IMR-90 (cell line): ENCODE results near the gene SERP2. TPM values are rescaled to one million over a fixed set of nuclear protein-coding genes. Genes with fewer than 3 reads are reported as not detected.

ENCODE experiments used
- ATAC-seq: fragments of 200-7000 bp; cut with Tn5 transposase; 2 replicates; pipeline ENCODE4 v1.9.1; 2020; ENCODE audit warnings: low read depth, mild to moderate bottlenecking, moderate library complexity
- BruUV-seq: library from RNA; stranded (reverse); fragments of 400-500 nt; replicated peaks from 2 replicates; lab custom pipeline; 2021; lab: Mats Ljungman, UMichigan
- CTCF ChIA-PET: fragments of 300-600 bp; formaldehyde crosslinking; extraction: SDS; loops from one replicate; lab custom pipeline; 2021; ENCODE audit warnings: antibody characterized with exemption; lab: Yijun Ruan, JAX
- POLR2A ChIA-PET: fragments of 300-600 bp; sonication (Branson Sonifier 250); formaldehyde crosslinking; loops from one replicate; lab custom pipeline; 2022; ENCODE audit warnings: antibody characterized with exemption; ENCODE audit not compliant: unreplicated experiment; lab: Charles Lee
- DNase-seq: peaks from one replicate; pipeline ENCODE4 v3.0.0; 2013
- H2AFZ ChIP-seq: replicated peaks from 2 replicates; pipeline ENCODE3; 2013; ENCODE audit warnings: low read length, mild to moderate bottlenecking; ENCODE audit not compliant: poor library complexity
- H2AK5ac ChIP-seq: 2 replicates; pipeline ENCODE4 v1.6.1; 2013; ENCODE audit warnings: low read depth, low read length, inconsistent platforms
- H2AK9ac ChIP-seq: replicated peaks from 2 replicates; pipeline ENCODE3; 2013; ENCODE audit warnings: mild to moderate bottlenecking, low read depth, low read length, moderate library complexity; ENCODE audit not compliant: poor library complexity
- H2BK120ac ChIP-seq: 2 replicates; pipeline ENCODE4 v1.6.1; 2013; ENCODE audit warnings: low read depth, low read length, inconsistent platforms
- H2BK15ac ChIP-seq: 3 replicates; pipeline ENCODE4 v1.6.1; 2013; ENCODE audit warnings: low read depth, low read length, inconsistent platforms
- H2BK20ac ChIP-seq: 2 replicates; pipeline ENCODE4 v1.6.1; 2013; ENCODE audit warnings: low read depth, mild to moderate bottlenecking, inconsistent platforms, low read length, moderate library complexity
- H2BK5ac ChIP-seq: 2 replicates; pipeline ENCODE4 v1.6.1; 2013; ENCODE audit warnings: mild to moderate bottlenecking, low read depth, low read length, inconsistent platforms; ENCODE audit not compliant: poor library complexity, severe bottlenecking
- H3K14ac ChIP-seq: replicated peaks from 2 replicates; pipeline ENCODE4 v1.6.1; 2013; ENCODE audit warnings: low read depth, low read length, inconsistent platforms
- H3K18ac ChIP-seq: 2 replicates; pipeline ENCODE4 v1.6.1; 2013; ENCODE audit warnings: low read depth, low read length, control low read depth
- H3K23ac ChIP-seq: 2 replicates; pipeline ENCODE4 v1.6.1; 2013; ENCODE audit warnings: low read depth, low read length, inconsistent platforms
- H3K27ac ChIP-seq: 2 replicates; pipeline ENCODE4 v1.5.1; 2013; ENCODE audit warnings: mild to moderate bottlenecking, control low read depth, low read length; ENCODE audit not compliant: insufficient read depth
- H3K27me3 ChIP-seq: 2 replicates; pipeline ENCODE4 v1.6.1; 2013; ENCODE audit warnings: low read length; ENCODE audit not compliant: control insufficient read depth, insufficient read depth
- H3K36me3 ChIP-seq: 2 replicates; pipeline ENCODE4 v1.6.1; 2013; ENCODE audit warnings: low read length, mixed read lengths; ENCODE audit not compliant: control insufficient read depth, insufficient read depth
- H3K4ac ChIP-seq: 2 replicates; pipeline ENCODE4 v1.6.1; 2013; ENCODE audit warnings: low read depth, low read length, inconsistent platforms
- H3K4me1 ChIP-seq: 2 replicates; pipeline ENCODE4 v1.6.1; 2013; ENCODE audit warnings: low read length, mixed read lengths; ENCODE audit not compliant: control insufficient read depth, insufficient read depth
- H3K4me2 ChIP-seq: 2 replicates; pipeline ENCODE4 v1.6.1; 2013; ENCODE audit warnings: low read depth, mild to moderate bottlenecking, control low read depth, low read length, moderate library complexity
- H3K4me3 ChIP-seq: 2 replicates; pipeline ENCODE4 v1.5.1; 2013; ENCODE audit warnings: low read depth, mild to moderate bottlenecking, control low read depth, low read length, moderate library complexity; ENCODE audit not compliant: insufficient read depth
- H3K56ac ChIP-seq: 2 replicates; pipeline ENCODE4 v1.6.1; 2013; ENCODE audit warnings: low read length, inconsistent platforms; ENCODE audit not compliant: insufficient read depth; ENCODE audit errors: extremely low read depth
- H3K79me1 ChIP-seq, 2 experiments: 2 replicates each; pipeline ENCODE4 v1.6.1; 2013; ENCODE audit warnings: low read length in 2 of 2, inconsistent platforms in 1 of 2, low read depth in 1 of 2
- H3K9ac ChIP-seq: 2 replicates; pipeline ENCODE4 v1.6.1; 2013; ENCODE audit warnings: low read depth, low read length, control low read depth
- H3K9me1 ChIP-seq: 2 replicates; pipeline ENCODE4 v1.6.1; 2013; ENCODE audit warnings: low read length, inconsistent platforms; ENCODE audit not compliant: insufficient read depth
- H3K9me3 ChIP-seq: 2 replicates; pipeline ENCODE4 v1.6.1; 2013; ENCODE audit warnings: low read length; ENCODE audit not compliant: control insufficient read depth, insufficient read depth
- H4K20me1 ChIP-seq: 2 replicates; pipeline ENCODE4 v1.6.1; 2013; ENCODE audit warnings: low read length, inconsistent platforms; ENCODE audit not compliant: insufficient read depth
- H4K5ac ChIP-seq: 2 replicates; pipeline ENCODE4 v1.6.1; 2013; ENCODE audit warnings: mild to moderate bottlenecking, low read depth, low read length, control low read depth
- H4K8ac ChIP-seq, 2 experiments: 2 replicates each; pipeline ENCODE4 v1.6.1; 2013; ENCODE audit warnings: low read depth in 2 of 2, low read length in 2 of 2, control low read depth in 1 of 2, inconsistent platforms in 1 of 2
- H4K91ac ChIP-seq: 2 replicates; pipeline ENCODE4 v1.6.1; 2013; ENCODE audit warnings: low read depth, low read length, inconsistent platforms; ENCODE audit not compliant: insufficient read depth
- BHLHE40 ChIP-seq: fragments of 150-350 bp; IDR thresholded peaks from 2 replicates; pipeline ENCODE4 v1.6.1; 2016; ENCODE audit warnings: mild to moderate bottlenecking, low read depth, low read length
- CEBPB ChIP-seq: IDR thresholded peaks from 2 replicates; pipeline ENCODE4 v1.6.1; 2012; ENCODE audit warnings: low read depth, low read length, improper control_type of control experiment
- CHD1 ChIP-seq: IDR thresholded peaks from 2 replicates; pipeline ENCODE4 v1.6.1; 2012; ENCODE audit warnings: low read depth, low read length, improper control_type of control experiment
- FOS ChIP-seq: fragments of 150-350 bp; IDR thresholded peaks from 2 replicates; pipeline ENCODE4 v1.6.1; 2016; ENCODE audit warnings: low read depth, low read length
- MAFK ChIP-seq: IDR thresholded peaks from 2 replicates; pipeline ENCODE4 v1.6.1; 2012; ENCODE audit warnings: low read depth, low read length, improper control_type of control experiment
- MAZ ChIP-seq: IDR thresholded peaks from 2 replicates; pipeline ENCODE4 v1.6.1; 2012; ENCODE audit warnings: low read depth, mild to moderate bottlenecking, low read length, improper control_type of control experiment, moderate library complexity, borderline replicate concordance
- MXI1 ChIP-seq: IDR thresholded peaks from 2 replicates; pipeline ENCODE4 v1.6.1; 2012; ENCODE audit warnings: low read depth, mild to moderate bottlenecking, low read length, moderate library complexity, borderline replicate concordance
- POLR2A ChIP-seq: IDR thresholded peaks from 2 replicates; pipeline ENCODE4 v1.6.1; 2012; ENCODE audit warnings: mild to moderate bottlenecking, low read depth, low read length
- RAD21 ChIP-seq: IDR thresholded peaks from 2 replicates; pipeline ENCODE4 v1.6.1; 2012; ENCODE audit warnings: low read length, improper control_type of control experiment
- RCOR1 ChIP-seq: IDR thresholded peaks from 2 replicates; pipeline ENCODE4 v1.6.1; 2012; ENCODE audit warnings: mild to moderate bottlenecking, low read length, improper control_type of control experiment; ENCODE audit not compliant: insufficient replicate concordance
- RFX5 ChIP-seq: IDR thresholded peaks from 2 replicates; pipeline ENCODE4 v1.8.0; 2012; ENCODE audit warnings: low read depth, mild to moderate bottlenecking, low read length, moderate library complexity
- SMC3 ChIP-seq: fragments of 150-350 bp; IDR thresholded peaks from 2 replicates; pipeline ENCODE4 v1.6.1; 2016; ENCODE audit warnings: low read depth, mild to moderate bottlenecking, antibody characterized with exemption, low read length, moderate library complexity
- WGBS, 2 experiments: methylation state at CpG; one replicate each; pipeline versions ENCODE4 v1.1.5 to v1.1.7; 2013; ENCODE audit warnings: missing lambda C conversion rate in 2 of 2; ENCODE audit not compliant: insufficient read length in 1 of 2; ENCODE audit errors: extremely low coverage in 2 of 2; 5-methylcytosine and 5-hydroxymethylcytosine counted together
- dilution Hi-C: fragments of 300-500 bp; cut with HindIII; formaldehyde crosslinking; loops from one replicate; pipeline ENCODE4 v1.14.3; 2018; ENCODE audit warnings: low sequenced_read_pairs; ENCODE audit not compliant: unreplicated experiment
- in situ Hi-C: fragments of 300-500 bp; cut with MboI; formaldehyde crosslinking; loops from 3 replicates; pipeline ENCODE4 v1.14.3; 2019; ENCODE audit warnings: low sequenced_read_pairs, inconsistent platforms, mixed read lengths
- intact Hi-C: fragments of 100-400 bp; cut with micrococcal nuclease; formaldehyde crosslinking; loops from 2 replicates; pipeline ENCODE4 v1.10.0; 2022
- polyA plus RNA-seq, 3 experiments: library from polyadenylated mRNA; depleted of rRNA; stranded (reverse); fragments of >200 nt; gene quantifications; 2 replicates each; pipeline ENCODE4 v1.2.3, GENCODE V29; 2012; ENCODE audit warnings: low replicate concordance in 1 of 3
- total RNA-seq: library from RNA; depleted of rRNA; stranded (reverse); fragments of >200 nt; gene quantifications from 2 replicates; pipeline ENCODE4 v1.2.3, GENCODE V29; 2012
- TF ChIP-seq, protein P1 (sequence below): fragments of 150-350 bp; IDR thresholded peaks from 2 replicates; pipeline ENCODE4 v1.6.1; 2017; ENCODE audit warnings: mild to moderate bottlenecking, antibody characterized with exemption, low read length, low read depth
- TF ChIP-seq, protein P2 (sequence below): fragments of 150-350 bp; IDR thresholded peaks from 2 replicates; pipeline ENCODE4 v1.6.1; 2016; ENCODE audit warnings: low read depth, mild to moderate bottlenecking, low read length, moderate library complexity, borderline replicate concordance
- TF ChIP-seq, protein P3 (sequence below): conservative IDR thresholded peaks from 2 replicates; pipeline ENCODE4 v1.5.1; 2012; ENCODE audit warnings: mild to moderate bottlenecking, low read depth, low read length, improper control_type of control experiment

The SERP2 gene
- total and polyA plus RNA-seq, 2 of the 4 experiments (the other 2 are of a cell fraction): 0.54 to 1.4 TPM

DNA sequence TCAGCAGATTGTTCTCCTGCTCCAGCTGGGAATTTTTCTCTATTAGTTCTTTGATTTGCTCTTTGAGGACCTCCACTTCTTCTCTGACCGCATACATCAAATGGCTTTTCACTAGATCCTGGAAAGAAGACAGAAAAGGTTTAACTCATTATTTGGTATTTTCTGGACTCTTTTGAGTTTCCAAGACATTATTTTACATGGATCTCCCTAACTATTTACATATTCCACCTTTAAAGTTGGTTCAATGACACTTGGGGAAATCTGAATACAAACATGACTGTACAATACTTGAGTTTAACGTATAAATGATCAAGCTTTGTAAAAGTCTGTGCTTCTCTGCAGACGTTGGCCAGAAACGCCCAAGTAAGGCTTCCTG lies 61.1 kb downstream of the SERP2 start:
- Histone ChIP-seq H2BK20ac (no peak overlapping the region), H2BK120ac (peak overlapping the region; percentile 64; the same call in 1 of the 2 replicates), H3K23ac (peak overlapping the region; percentile 83; the same call in 1 of the 2 replicates), H3K79me1 (peaks cover 8 to 44% of the 10 kb centered on the region in 2 experiments; a peak in 3 of 4 replicates), H4K5ac (no peak overlapping the region), H3K4me1 (peaks cover 6% of the 10 kb centered on the region; the same call in 1 of the 2 replicates), H2AK5ac (peak overlapping the region; percentile 43; the same call in 1 of the 2 replicates), H3K9ac (peak overlapping the region; percentile 73), H2AFZ (peak overlapping the region; percentile 45), H3K27me3 (no peaks in the 10 kb centered on the region), H3K9me1 (peaks cover 3% of the 10 kb centered on the region; the same call in 1 of the 2 replicates), H3K56ac (peak overlapping the region; percentile 68; the same call in 1 of the 2 replicates), H3K18ac (no peak overlapping the region), H4K20me1 (peaks cover 14% of the 10 kb centered on the region), H3K14ac (peak overlapping the region; percentile 70), H3K27ac (peak overlapping the region; percentile 53), H3K4ac (peak overlapping the region; percentile 57), H4K8ac (peak overlapping the region in 1 of 2 experiments; percentile 54; a peak in 1 of 4 replicates), H2AK9ac (peak overlapping the region; percentile 53), H2BK5ac (peak overlapping the region; percentile 14), H3K4me3 (peak overlapping the region; percentile 49), H3K9me3 (no peaks in the 10 kb centered on the region), H2BK15ac (no peak overlapping the region), H4K91ac (no peak overlapping the region), H3K36me3 (peaks cover 12% of the 10 kb centered on the region), H3K4me2 (peak overlapping the region; percentile 81)
- ChIA-PET POLR2A (interaction anchor here (0.7 to 0.9 kb wide), 3 partner anchors 14 to 415 kb away, joined by 6 to 21 read pairs (median 10); no protein-coding TSS in a partner anchor), CTCF (interaction anchor here (3.1 kb wide), 1 partner anchor 527 kb away, joined by 11 read pairs; no protein-coding TSS in a partner anchor)
- BruUV-seq: no TSS peak
- DNase-seq (no peak), ATAC-seq (no peak)
- no CpG with 5 or more reads among the region's 4 CpGs for WGBS, 2 experiments
- in situ Hi-C loops (loop anchor here (5.0 to 10.0 kb wide), 3 partner anchors 200 to 527 kb away; no protein-coding TSS in a partner anchor), dilution Hi-C loops (no loop called here), intact Hi-C loops (loop anchor here (5.0 kb wide), 2 partner anchors 127 to 312 kb away; no protein-coding TSS in a partner anchor)
- no peak for TF ChIP-seq SMC3
- TF ChIP-seq, protein P1, sequence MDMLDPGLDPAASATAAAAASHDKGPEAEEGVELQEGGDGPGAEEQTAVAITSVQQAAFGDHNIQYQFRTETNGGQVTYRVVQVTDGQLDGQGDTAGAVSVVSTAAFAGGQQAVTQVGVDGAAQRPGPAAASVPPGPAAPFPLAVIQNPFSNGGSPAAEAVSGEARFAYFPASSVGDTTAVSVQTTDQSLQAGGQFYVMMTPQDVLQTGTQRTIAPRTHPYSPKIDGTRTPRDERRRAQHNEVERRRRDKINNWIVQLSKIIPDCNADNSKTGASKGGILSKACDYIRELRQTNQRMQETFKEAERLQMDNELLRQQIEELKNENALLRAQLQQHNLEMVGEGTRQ: no peak
- TF ChIP-seq POLR2A: no peak
- no peak for TF ChIP-seq FOS
- TF ChIP-seq RFX5: no peak
- TF ChIP-seq CEBPB: no peak
- no peak for TF ChIP-seq BHLHE40
- TF ChIP-seq CHD1: no peak
- TF ChIP-seq, protein P2, sequence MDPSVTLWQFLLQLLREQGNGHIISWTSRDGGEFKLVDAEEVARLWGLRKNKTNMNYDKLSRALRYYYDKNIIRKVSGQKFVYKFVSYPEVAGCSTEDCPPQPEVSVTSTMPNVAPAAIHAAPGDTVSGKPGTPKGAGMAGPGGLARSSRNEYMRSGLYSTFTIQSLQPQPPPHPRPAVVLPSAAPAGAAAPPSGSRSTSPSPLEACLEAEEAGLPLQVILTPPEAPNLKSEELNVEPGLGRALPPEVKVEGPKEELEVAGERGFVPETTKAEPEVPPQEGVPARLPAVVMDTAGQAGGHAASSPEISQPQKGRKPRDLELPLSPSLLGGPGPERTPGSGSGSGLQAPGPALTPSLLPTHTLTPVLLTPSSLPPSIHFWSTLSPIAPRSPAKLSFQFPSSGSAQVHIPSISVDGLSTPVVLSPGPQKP: no peak
- TF ChIP-seq MXI1: no peak
- TF ChIP-seq MAZ: no peak
- TF ChIP-seq, protein P3, sequence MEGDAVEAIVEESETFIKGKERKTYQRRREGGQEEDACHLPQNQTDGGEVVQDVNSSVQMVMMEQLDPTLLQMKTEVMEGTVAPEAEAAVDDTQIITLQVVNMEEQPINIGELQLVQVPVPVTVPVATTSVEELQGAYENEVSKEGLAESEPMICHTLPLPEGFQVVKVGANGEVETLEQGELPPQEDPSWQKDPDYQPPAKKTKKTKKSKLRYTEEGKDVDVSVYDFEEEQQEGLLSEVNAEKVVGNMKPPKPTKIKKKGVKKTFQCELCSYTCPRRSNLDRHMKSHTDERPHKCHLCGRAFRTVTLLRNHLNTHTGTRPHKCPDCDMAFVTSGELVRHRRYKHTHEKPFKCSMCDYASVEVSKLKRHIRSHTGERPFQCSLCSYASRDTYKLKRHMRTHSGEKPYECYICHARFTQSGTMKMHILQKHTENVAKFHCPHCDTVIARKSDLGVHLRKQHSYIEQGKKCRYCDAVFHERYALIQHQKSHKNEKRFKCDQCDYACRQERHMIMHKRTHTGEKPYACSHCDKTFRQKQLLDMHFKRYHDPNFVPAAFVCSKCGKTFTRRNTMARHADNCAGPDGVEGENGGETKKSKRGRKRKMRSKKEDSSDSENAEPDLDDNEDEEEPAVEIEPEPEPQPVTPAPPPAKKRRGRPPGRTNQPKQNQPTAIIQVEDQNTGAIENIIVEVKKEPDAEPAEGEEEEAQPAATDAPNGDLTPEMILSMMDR: no peak
- TF ChIP-seq MAFK: no peak
- no peak for TF ChIP-seq RCOR1
- TF ChIP-seq RAD21: no peak
